Kidney glomerular epithelial cell (primary cell): Measurements from ENCODE around the gene XPOT.
"Not testable (repeated sequence)": the region's sequence is repeated elsewhere in the genome, so short reads cannot be mapped to it uniquely, and the experiment has no call there.

Source experiments
- DNase-seq: peaks from one replicate; lab custom pipeline; 2025; lab: John Stamatoyannopoulos, UW

The XPOT gene, protein sequence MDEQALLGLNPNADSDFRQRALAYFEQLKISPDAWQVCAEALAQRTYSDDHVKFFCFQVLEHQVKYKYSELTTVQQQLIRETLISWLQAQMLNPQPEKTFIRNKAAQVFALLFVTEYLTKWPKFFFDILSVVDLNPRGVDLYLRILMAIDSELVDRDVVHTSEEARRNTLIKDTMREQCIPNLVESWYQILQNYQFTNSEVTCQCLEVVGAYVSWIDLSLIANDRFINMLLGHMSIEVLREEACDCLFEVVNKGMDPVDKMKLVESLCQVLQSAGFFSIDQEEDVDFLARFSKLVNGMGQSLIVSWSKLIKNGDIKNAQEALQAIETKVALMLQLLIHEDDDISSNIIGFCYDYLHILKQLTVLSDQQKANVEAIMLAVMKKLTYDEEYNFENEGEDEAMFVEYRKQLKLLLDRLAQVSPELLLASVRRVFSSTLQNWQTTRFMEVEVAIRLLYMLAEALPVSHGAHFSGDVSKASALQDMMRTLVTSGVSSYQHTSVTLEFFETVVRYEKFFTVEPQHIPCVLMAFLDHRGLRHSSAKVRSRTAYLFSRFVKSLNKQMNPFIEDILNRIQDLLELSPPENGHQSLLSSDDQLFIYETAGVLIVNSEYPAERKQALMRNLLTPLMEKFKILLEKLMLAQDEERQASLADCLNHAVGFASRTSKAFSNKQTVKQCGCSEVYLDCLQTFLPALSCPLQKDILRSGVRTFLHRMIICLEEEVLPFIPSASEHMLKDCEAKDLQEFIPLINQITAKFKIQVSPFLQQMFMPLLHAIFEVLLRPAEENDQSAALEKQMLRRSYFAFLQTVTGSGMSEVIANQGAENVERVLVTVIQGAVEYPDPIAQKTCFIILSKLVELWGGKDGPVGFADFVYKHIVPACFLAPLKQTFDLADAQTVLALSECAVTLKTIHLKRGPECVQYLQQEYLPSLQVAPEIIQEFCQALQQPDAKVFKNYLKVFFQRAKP

DNA sequence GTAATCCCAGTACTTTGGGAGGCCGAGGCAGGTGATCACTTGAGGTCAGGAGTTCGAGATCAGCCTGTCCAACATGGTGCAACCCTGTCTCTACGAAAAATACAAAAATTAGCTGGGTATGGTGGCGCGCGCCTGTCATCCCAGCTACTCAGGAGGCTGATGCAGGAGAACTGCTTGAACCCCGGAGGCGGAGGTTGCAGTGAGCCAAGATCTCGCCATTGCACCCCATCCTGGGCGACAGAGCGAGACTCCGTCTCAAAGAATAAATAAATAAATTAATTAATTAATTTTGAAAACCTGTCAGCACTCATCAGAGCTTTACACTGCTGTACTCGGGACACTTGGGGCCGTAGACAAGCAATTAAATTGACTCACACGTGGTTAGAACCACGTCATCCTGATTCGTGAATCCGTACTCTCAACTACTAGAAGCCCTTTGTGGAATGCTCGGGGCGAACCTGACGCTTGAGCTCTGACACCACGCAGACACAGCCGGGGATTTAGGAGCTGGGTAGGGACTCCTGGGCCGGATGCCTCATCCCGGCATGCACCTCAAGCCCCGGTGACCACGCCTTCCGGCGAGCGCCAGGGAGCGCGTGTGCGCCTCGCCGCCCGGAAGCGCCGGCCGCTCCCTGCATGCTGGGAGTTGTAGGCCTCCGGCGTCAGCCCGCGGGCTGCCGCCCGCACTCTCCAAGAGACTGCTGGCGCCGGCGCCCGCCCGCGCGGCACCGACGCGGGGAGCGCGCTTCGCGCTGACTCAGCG lies at the start of gene XPOT:
Gene XPOT, plus strand, starts transcription at position 686 of the 763 bp plus-strand sequence. CDS start 5,644 bp downstream, outside the sequence.
- DNase-seq, result peak; percentile 88

DNA sequence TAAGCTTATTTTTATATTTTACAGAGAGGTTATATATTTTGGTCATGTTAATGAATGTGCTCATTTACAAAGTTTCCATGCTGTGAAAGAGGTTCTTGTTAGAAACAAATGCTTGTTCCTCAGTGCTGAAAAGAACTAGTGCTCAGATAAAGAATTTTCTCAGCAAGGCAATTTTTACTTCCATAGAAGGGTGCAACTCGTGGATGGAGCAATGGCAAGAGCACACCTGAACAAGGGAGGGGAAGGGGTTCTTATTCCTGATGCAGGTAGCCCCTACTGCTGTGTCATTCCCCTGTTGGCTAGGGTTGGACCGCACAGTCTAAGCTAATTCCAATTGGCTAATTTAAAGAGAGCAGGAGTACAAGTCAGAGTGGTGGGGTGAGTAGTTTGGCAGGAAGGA lies 48.0 kb upstream of the XPOT start:
- not testable (repeated sequence) for DNase-seq

DNA sequence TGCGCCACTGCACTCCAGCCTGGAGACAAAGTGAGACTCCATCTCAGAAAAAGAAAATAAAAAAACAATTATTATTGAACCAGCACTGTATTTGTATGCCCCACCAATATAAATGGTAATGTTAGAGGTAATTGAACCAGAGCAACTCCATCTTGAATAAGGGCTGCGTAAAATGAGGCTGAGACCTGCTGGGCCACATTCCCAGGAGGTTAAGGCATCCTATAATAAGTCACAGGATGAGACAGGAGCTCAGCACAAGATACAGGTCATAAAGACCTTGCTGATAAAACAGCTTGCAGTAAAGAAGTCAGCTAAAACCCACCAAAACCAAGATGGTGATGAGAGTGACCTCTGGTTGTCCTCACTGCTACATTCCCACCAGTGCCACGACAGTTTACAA lies 43.0 kb upstream of the XPOT start:
- DNase-seq, result not testable (repeated sequence)

DNA sequence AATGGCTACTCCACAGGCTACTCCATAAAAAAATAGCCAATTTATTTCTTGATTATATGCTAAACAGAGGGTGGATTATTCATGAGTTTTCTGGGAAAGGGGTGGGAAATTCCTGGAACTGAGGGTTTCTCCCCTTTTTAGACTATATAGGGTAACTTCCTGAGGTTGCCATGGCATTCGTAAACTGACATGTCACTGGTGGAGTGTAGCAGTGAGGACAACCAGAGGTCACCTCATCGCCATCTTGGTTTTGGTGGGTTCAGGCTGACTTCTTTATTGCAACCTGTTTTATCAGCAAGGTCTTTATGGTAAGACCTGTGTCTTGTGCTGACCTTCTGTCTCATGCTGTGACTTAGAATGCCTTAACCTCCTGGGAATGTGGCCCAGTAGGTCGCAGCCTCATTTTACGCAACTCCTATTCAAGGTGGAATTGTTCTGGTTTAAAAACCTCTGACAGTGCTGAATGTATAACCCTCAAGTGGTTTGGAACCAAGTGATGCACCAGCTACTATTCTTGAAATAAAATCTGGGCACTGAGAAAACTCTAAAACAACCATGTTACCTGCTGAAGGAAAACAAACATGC lies 41.4 kb upstream of the XPOT start:
- no peak for DNase-seq

DNA sequence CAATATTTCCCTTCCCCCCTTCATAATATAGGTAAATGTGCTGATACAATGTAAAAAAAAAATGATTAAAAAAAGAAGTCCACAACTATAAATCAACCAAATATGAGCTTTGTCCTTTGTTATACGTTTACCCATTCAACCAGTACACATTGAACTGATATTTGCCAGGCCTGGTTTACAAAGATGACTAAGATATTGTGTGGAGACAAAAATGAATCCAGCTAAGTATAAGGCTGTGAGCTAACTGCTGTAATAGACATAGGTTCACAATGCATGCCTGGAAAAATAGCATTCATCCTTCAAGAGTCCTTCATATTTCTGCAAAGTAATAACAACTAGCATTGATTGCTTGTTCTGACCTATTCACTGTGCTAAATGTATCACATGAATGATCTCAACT lies 20.5 kb upstream of the XPOT start:
- DNase-seq, result no peak

DNA sequence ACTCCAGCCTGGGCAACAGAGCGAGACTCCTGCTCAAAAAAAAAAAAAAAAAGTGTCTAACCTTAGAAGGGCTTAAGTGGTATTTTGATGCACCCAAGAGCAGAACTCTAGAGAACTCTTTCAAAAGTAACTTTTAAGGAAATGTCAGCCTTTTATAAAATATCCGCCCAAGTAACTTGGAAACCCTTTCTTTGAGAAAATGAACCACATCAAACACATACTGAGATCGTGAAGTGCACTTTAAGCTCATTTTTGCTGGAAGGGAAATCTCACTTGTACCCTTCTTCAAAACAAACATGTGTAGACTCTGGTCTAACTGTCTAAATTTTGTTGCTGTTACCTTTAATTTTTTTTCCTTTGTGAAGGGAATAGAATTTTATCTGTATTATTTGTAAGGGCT lies 19.2 kb upstream of the XPOT start:
- DNase-seq, result no peak

DNA sequence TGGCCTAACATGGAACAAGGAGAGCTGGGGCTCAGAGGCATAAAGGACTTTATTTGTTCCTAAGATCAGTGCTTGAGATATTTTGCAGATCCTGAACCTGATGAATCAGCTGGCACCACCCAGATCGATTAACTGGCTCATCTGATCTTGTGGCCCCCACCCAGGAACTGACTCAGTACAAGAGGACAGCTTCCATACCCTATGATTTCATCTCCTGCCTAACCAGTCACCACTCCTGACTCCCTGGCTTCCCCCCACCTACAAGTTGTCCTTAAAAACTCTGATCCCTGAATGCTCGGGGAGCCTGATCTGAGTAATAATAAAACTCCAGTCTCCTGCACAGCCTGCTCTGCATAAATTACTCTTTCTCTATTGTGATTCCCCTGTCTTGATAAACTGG lies 18.7 kb upstream of the XPOT start:
- DNase-seq, result no peak

DNA sequence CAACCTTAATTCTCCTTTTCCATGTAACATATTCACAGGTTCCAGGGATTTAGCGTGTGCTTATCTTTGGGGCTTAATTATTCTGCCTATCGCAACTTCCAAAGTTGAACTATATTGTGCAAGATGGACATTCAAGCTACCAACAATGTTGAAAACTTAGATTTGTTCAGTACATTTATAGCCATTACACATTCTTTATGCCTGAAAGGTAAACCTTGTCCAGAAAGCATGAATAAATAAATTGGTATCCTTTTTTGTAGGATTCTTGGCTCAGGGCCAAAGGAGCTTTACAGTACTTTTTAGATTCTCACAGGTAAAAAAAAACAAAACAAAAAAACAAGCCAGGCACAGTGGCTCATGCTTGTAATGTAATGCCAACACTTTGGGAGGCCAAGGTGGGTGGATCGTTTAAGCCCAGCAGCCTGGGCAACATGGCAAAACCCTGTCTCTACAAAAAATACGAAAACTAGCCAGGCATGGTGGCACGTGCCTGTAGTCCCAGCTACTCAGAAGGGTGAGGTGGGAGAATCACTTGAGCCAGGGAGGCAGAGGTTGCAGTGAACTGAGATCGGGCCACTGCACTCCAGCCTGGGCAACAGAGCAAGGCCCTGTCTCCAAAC lies 16.9 kb upstream of the XPOT start:
- DNase-seq, result no peak

DNA sequence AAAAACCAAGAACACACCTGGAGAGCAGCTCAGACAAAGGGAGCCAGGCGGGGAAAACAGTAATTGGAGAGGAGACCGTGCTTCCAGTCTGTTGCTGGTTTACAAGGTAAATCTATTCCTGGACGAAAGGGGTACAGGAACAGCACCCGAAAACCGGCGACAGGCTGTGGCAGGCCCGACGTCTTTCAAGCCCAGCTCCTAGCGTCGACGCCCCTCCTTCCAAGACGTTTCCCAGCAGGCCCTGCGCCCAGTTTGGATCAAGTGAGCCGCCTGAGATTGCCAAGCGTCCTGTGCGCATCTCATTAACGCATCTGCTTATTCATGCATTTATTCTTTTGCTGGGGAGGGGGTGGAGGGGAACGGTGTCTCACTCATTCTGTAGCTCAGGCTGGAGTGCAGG lies 15.0 kb upstream of the XPOT start:
- DNase-seq, result no peak

DNA sequence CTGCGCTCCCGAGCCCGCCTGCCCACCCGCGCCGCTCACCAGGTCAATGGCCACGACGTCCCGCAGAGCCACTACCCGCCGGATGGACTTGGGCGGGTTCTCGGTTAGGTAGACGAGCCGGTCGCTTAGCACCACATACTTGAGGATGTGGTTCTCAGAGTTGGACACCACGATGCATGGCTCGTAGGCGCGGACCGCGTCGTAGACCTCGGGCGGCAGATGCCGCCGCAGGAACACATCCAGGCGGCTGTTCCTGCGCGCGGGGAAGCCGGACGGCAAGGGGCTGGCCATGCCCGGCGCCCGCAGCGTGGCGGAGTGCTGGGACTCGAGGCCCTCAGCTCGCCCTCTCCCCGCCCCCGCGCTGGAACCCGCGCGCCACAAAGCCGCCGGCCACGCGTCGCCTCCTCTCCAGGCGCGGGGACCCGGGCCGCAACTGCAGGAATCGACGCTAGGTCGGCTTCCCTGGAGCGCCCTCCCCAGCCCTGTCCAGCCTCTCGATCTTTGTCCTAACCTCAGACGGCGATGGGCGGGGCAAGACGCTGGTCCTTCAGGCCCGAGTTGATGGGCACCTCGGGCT lies 13.8 kb upstream of the XPOT start, which contains the start of gene C12orf56:
Gene C12orf56, minus strand, starts transcription at position 484 of the 577 bp plus-strand sequence. Its CDS starts 193 bp downstream, at position 291.
- DNase-seq, result no peak

DNA sequence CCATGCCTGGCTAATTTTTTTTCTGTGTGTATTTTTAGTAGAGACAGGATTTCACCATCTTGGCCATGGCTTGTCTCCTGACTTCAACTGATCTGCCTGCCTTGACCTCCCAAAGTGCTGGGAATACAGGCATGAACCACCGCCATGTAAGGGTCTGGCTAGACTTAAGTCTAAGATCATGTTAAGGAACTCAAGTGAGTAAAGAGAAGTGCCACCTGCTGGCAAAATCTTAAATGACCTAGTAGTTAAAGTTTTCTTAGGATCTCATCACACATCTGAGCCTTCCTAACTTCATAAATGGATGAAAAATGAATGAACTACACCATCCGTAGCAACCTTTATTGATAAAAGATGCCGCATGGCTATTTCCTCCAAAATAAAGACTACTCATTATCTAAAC lies 12.0 kb upstream of the XPOT start:
- DNase-seq, result peak; percentile 43

DNA sequence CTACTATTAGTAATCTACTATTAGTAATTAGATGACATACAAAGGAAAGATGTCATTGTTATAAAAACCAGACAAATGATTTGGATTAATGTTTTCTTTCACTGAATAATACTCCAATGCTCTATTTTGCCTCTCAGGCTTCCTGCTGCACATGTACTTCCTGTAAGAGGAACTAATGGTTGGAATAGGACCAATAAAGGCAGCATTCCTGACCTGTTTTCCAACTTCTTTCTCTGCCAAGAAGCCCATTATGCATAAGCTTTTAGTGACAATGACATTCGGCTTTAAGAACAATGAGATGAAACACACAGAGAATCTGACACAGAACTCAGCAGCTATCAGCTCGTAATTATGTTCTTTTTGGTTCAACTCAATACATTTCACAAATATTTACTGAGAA lies 8.5 kb upstream of the XPOT start:
- no peak for DNase-seq

DNA sequence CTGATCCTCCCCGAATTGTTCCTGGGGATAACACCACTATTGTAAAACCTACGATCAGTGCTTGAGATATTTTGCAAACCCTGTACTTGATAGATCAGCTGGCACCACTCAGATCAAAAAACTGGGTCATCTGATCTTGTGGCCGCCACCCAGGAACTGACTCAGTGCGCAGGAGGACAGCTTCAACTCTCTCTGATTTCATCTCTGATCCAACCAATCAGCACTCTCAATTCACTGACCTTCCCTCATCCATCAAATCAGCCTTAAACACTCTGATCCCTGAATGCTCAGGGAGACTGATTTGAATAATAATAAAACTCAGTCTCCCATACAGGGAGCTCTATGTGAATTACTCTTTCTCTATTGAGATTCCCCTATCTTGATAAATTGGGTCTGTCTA lies 4.2 kb upstream of the XPOT start:
- DNase-seq, result no peak

DNA sequence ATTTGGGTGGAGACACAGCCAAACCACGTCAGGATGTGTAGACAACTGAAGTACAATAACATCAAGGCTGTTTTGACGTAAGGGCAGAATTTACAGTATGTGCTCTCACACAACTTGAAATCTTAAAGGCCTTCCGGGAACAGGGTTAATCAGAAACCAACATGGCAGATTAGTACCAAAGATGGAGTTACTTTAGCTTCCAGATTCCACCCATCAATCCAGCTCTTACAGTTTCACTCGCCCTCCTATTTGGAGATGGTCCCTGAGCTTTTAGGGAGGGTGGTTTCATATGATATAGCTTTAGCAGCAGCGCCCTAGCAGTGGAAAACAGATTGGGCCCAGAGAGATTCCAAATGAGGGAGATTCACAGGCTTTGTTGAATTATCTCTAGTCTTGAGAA lies 2.0 kb upstream of the XPOT start:
- no peak for DNase-seq

DNA sequence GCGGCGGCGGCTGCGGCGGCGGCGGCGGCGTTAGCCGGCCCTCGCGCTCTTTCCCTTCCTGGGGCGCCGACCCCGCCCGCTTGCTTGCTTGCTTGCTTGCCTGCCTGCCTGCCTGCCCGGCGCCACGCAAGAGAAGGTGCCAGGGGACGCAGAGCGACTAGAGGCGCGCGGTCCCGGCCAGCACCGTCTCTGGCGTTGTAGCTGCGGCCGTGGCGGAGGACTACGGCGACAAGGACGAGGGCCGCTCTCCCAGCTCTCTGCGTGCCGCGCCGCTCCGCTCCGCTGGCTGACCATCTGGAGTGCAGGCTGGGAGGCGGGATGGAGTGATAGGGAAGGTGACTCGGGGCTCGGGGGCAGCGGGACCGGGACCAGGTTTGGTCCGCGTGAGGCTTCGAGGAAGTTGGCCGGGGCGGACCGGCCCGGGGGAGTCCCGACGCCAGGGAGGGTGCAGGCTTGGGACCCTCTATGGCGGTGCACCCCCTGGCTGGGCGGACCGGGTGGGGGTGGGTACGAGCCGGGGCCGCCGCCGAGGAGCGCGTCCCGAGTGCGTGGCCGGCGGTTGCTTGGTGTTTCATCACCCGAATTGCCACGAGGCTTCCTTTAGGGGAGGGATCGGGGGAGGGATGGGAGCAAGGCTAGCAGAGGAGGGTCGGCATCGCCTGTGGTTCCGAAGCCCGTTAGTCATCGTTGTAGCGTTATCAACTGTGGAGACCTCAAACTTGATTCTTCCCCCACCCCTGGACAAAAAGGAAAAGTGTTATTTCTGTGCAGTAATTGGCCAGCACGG lies 471 bp downstream of the XPOT start:
- peak; percentile 62 for DNase-seq

DNA sequence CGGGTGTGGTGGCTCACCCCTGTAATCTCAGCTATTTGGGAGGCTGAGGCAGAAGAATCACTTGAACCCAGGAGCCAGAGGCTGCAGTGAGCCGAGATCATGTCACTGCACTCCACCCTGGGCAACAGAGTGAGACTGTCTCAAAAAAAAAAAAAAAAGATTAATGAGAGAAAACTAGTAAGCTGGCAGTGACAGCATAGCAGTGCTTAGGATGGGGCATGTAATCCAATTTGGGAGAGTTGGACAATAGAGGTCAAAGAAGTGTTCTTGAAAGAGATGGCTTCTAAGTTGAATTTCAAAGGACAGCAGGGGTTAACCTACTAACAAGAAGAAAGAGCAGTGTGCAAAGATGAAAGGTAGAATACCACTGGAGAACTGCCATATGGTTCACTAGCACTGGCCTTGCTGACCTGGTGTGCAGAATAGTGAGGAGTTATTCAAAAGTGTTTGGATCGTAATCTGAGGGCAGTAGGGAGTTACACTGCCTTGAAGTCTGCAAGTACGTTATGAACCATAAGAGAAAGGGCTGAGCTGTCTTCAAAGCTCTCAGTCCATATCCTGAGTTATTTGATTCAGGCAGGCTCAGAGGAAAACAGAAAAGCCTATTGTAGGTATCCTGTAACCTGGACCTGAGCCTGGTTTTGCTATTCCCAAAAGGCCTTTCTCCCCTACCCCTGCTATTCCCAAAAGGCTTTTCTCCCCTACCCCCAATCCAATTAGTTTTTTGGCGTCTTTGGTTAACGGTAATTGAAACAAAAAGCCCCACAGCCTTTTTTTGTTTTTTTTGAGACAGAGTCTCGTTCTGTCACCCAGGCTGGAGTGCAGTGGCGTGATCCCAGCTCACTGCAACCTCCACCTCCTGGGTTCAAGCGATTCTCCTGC lies 3.4 kb downstream of the XPOT start:
- DNase-seq, result no peak

DNA sequence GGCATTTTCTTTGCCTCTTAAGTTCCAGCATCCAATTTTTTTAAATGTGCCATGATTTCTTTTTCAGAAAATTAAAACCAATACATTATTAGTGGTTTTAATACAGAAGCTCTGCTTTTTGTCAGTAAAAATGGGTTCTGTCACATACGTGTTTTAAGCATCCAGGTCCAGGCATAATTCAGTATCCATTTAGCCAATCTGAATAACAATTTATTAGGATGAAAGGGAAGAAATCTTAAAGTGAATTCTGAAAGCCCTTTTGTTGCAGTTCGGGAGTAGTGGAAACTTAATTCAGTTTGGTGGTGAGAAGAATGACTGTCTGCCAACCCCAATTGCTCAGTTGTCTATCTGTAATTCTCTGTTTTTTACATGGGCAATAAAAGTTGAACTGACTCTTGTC lies 7.2 kb downstream of the XPOT start:
- DNase-seq, result no peak

DNA sequence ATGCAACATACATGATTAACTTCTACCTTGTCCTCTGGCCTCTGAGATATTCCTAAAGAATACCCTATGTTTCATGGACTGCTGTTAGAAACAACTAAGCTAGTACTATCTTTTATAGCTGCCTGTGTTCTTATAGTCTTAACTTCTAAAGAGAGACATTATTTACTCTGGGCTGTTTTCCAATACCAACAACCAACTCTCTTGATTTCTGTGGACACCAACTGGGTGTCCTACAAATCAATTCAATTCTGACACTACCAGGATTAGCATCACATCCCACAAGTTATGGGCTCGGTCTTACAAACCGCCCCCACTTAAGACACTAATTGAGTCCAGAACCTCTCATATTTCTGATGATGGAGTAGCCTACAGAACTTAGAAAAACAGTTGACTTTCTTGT lies 8.3 kb downstream of the XPOT start:
- no peak for DNase-seq

DNA sequence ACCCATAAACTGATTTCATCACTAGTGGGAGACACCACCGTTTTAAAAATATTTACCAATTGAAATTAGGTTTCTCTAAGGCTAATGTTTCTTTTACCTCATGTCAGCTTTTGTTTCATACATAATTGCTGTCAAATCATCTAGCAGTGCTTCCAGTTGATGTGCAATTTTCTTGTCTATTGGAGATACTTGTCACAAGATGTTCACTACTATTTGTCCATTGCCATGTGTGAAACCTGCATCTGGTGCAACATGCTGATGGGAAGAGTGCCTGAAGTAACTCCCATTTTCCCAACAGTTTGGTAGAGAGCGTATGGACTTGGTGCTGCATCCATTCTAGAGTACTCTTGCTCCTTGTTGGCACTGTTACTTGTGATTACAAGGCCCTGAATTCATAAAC lies 9.7 kb downstream of the XPOT start:
- DNase-seq, result no peak
